Thoracic aorta (tissue), 2 donors: ENCODE measurements around the gene HRC. TPM values are rescaled to one million over a fixed set of nuclear protein-coding genes. Genes with fewer than 3 reads are reported as not detected.
A peak's percentile ranks its signal among the peaks of the same experiment; 100 is the strongest.

Experiments used
- ATAC-seq: fragments of 150-250 bp; one replicate; pipeline ENCODE4 v1.8.0; 2017; ENCODE audit warnings: low read depth; ENCODE audit not compliant: insufficient number of reproducible peaks, low FRiP score
- DNase-seq: peaks from one replicate; pipeline ENCODE4 v3.0.0-alpha.2; 2020; ENCODE audit warnings: low spot score
- H3K27ac ChIP-seq, 2 donors: fragments of 200-600 bp; sonication (generic); 1 replicate in 1 of 2; 2 replicates in 1 of 2; pipeline ENCODE4 v1.5.1; 2016; ENCODE audit warnings: mild to moderate bottlenecking in 2 of 2, moderate library complexity in 2 of 2
- H3K27me3 ChIP-seq: fragments of 200-600 bp; sonication (generic); replicated peaks from 2 replicates; pipeline ENCODE4 v1.6.0; 2016; ENCODE audit warnings: mild to moderate bottlenecking; ENCODE audit not compliant: insufficient read depth
- H3K36me3 ChIP-seq: fragments of 200-600 bp; sonication (generic); one replicate; pipeline ENCODE4 v1.5.1; 2016
- H3K4me1 ChIP-seq, 2 donors: fragments of 200-600 bp; sonication (generic); 1 replicate in 1 of 2; 2 replicates in 1 of 2; pipeline versions ENCODE4 v1.5.1 to v1.6.0; 2016; ENCODE audit warnings: low read depth in 2 of 2, mild to moderate bottlenecking in 1 of 2; ENCODE audit not compliant: control insufficient read depth in 1 of 2
- H3K4me3 ChIP-seq: fragments of 200-600 bp; sonication (generic); 2 replicates; pipeline ENCODE4 v1.5.1; 2016; ENCODE audit warnings: mild to moderate bottlenecking
- H3K9me3 ChIP-seq: fragments of 200-600 bp; sonication (generic); 2 replicates; pipeline ENCODE4 v1.5.1; 2016
- total RNA-seq, 2 donors: library from RNA; depleted of rRNA; stranded (reverse); fragments of >200 nt; gene quantifications; one replicate each; pipeline versions ENCODE4 v1.1.0 to v1.2.3, GENCODE V29; 2016
- TF ChIP-seq, protein P1 (sequence below): fragments of 200-600 bp; sonication (generic); IDR thresholded peaks from one replicate; pipeline ENCODE4 v1.5.1; 2019; ENCODE audit warnings: antibody characterized with exemption

HRC gene, protein sequence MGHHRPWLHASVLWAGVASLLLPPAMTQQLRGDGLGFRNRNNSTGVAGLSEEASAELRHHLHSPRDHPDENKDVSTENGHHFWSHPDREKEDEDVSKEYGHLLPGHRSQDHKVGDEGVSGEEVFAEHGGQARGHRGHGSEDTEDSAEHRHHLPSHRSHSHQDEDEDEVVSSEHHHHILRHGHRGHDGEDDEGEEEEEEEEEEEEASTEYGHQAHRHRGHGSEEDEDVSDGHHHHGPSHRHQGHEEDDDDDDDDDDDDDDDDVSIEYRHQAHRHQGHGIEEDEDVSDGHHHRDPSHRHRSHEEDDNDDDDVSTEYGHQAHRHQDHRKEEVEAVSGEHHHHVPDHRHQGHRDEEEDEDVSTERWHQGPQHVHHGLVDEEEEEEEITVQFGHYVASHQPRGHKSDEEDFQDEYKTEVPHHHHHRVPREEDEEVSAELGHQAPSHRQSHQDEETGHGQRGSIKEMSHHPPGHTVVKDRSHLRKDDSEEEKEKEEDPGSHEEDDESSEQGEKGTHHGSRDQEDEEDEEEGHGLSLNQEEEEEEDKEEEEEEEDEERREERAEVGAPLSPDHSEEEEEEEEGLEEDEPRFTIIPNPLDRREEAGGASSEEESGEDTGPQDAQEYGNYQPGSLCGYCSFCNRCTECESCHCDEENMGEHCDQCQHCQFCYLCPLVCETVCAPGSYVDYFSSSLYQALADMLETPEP
- total RNA-seq, result 1 to 10 TPM; 2.2 to 6.5 TPM

DNA sequence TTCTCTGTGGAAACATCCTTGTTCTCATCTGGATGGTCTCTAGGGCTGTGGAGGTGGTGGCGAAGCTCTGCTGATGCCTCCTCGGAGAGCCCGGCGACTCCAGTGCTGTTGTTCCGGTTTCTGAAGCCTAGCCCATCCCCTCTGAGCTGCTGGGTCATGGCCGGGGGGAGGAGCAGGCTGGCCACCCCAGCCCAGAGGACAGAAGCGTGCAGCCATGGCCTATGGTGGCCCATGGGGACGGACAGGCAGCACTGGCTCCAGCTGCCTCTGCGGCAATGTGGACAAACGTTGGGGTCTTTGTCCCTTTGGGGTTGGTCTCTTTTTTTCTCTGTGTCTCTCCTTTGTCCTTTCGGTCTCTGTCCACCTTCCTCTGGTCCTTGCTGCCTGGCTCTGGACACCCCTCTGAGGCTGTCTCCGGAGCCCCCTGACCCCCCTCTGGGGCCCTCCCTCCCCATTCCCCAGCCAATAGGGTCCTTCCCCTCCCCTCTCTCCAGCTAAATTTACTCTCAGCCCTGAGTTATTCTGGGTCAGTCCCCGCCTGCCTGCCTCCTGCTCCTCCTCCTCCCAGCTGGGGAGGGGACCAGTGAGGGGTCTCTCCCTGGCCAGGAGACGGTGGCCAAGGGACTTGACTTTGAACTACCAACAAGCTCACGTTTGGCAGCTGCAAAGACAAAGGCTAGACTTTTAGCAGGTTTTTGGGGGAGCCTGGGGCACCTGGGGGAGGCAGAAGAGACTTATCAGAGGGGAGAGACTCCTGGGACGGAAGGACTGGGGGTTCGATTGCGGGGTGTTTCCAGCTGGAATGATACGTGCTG is at the start of gene HRC:
HRC (minus strand) TSS at position 392 of the 815 bp plus-strand sequence; CDS start at position 233, 159 bp downstream.
- Histone ChIP-seq H3K4me1 (peaks cover 15 to 41% of the 10 kb centered on the region in 2 donors), H3K27me3 (no peaks in the 10 kb centered on the region), H3K9me3 (no peaks in the 10 kb centered on the region), H3K4me3 (no peak within 1 kb of the TSS), H3K36me3 (no peaks in the 10 kb centered on the region), H3K27ac (peak within 1 kb of the TSS; percentile 36 to 67)
- ATAC-seq, result no peak
- TF ChIP-seq, protein P1, sequence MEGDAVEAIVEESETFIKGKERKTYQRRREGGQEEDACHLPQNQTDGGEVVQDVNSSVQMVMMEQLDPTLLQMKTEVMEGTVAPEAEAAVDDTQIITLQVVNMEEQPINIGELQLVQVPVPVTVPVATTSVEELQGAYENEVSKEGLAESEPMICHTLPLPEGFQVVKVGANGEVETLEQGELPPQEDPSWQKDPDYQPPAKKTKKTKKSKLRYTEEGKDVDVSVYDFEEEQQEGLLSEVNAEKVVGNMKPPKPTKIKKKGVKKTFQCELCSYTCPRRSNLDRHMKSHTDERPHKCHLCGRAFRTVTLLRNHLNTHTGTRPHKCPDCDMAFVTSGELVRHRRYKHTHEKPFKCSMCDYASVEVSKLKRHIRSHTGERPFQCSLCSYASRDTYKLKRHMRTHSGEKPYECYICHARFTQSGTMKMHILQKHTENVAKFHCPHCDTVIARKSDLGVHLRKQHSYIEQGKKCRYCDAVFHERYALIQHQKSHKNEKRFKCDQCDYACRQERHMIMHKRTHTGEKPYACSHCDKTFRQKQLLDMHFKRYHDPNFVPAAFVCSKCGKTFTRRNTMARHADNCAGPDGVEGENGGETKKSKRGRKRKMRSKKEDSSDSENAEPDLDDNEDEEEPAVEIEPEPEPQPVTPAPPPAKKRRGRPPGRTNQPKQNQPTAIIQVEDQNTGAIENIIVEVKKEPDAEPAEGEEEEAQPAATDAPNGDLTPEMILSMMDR, result no peak
- DNase-seq, result no peak

DNA sequence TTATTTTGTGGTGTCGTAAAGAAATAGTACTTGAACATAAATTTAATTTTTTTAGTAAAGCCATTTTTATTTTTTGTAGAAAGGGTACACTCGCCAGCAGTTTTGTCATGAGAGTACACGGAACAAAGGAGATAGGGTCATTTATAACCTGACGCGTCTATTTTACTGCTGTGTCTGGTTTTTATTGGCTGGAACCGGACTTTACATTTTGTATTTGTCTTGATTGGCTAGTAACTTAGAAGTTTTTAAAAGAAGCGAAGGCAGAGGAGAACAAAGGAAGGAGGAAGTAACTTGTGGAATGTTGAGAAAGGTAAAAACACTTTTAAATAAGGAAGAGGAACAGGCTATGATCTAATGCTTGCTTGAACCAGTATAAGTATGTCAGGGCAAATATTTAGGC is 45.8 kb upstream of the HRC start:
- Histone ChIP-seq H3K9me3 (no peaks in the 10 kb centered on the region), H3K27ac (no peak overlapping the region), H3K4me1 (peaks cover 0 to 5% of the 10 kb centered on the region in 2 donors), H3K4me3 (no peak overlapping the region), H3K27me3 (no peaks in the 10 kb centered on the region), H3K36me3 (peaks cover 34% of the 10 kb centered on the region)
- no peak for DNase-seq
- ATAC-seq, result no peak
- TF ChIP-seq, protein P1, result no peak

DNA sequence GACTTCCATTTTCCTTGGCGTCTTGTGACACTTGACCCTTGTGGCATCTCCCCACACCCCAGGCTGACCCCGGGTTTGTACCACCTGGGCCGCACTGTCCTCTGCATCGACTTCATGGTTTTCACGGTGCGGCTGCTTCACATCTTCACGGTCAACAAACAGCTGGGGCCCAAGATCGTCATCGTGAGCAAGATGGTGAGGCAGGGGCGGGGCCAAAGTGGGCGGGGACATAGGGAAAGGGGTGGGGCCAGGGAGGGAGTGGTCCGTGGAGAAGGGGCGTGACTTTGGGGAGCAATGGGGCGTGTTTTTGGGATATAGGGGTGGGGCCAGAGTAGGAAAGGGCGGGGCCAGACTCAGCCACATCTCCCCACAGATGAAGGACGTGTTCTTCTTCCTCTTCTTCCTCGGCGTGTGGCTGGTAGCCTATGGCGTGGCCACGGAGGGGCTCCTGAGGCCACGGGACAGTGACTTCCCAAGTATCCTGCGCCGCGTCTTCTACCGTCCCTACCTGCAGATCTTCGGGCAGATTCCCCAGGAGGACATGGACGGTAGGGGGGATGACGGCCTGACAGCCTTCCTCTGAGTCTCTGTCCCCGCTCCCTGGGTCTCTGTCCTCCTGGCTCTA is 45.2 kb upstream of the HRC start:
- Histone ChIP-seq H3K4me3 (no peak overlapping the region), H3K27me3 (no peaks in the 10 kb centered on the region), H3K36me3 (peaks cover 34% of the 10 kb centered on the region), H3K4me1 (peaks cover 0 to 5% of the 10 kb centered on the region in 2 donors), H3K27ac (no peak overlapping the region), H3K9me3 (no peaks in the 10 kb centered on the region)
- TF ChIP-seq, protein P1, result no peak
- no peak for ATAC-seq
- no peak for DNase-seq

DNA sequence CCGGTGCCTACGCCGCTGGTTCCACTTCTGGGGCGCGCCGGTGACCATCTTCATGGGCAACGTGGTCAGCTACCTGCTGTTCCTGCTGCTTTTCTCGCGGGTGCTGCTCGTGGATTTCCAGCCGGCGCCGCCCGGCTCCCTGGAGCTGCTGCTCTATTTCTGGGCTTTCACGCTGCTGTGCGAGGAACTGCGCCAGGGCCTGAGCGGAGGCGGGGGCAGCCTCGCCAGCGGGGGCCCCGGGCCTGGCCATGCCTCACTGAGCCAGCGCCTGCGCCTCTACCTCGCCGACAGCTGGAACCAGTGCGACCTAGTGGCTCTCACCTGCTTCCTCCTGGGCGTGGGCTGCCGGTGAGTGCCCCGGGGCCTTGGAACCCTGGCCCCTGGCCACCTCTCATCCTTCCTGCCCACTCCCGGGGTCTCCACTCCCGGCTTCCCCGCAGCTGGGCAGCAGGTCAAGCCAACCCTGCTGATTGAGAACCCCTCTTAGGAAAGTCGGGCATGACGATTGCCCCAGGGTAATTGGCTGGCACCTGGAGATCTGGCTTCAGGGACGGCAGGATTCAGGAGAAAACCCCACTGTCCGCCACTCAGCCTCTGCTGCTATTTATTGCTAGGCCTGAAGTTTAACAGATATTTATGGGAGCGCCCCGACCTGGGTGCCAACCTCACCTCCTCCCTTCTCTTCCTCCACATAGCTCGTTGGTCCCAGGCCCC is 41.5 kb upstream of the HRC start:
- peaks cover 34% of the 10 kb centered on the region for H3K36me3 ChIP-seq
- DNase-seq, result no peak

More for the DNA sequence above, 41.5 kb upstream of the HRC start:
- Histone ChIP-seq H3K27me3 (no peaks in the 10 kb centered on the region), H3K27ac (peak overlapping the region in 1 of 2 donors; percentile 26), H3K4me3 (peak overlapping the region; percentile 54), H3K9me3 (no peaks in the 10 kb centered on the region), H3K4me1 (peaks cover 0 to 5% of the 10 kb centered on the region in 2 donors)
- TF ChIP-seq, protein P1, result no peak
- no peak for ATAC-seq
